ENCODE data around the gene FCHSD2. TPM values are rescaled to one million over a fixed set of nuclear protein-coding genes. Genes with fewer than 3 reads are reported as not detected.

Gene FCHSD2
- total and polyA plus RNA-seq, 9 of the 15 experiments (the other 6 are each of a cell fraction or from before 2014, with no cell fraction given), result 1.8 to 14.7 (median 6.4) TPM

DNA sequence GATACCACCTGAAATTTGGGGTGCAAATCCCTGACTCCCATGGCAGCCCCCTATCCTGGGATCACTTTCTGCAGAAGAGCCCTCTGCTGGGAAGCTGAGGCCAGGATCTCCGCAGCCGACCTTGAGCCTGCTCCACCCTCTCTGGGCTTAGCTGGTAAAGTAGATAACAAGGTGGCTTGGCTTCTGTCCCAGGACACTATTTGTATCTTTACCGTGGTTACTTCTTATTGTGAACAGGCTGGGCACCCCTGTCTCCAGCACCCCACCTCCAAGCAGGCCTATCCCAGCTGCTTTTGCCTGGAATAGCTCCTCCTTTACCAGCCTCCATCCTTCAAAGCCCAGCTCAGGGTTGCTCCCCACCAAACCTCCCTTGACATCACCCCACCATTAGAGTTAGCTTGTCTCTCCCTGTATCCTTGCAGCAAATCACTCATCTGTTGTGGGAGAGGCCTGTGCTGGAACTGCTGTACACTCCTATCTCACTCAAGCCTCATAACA, 40.8 kb upstream of the FCHSD2 start (continued):
- TF ChIP-seq, protein P1, sequence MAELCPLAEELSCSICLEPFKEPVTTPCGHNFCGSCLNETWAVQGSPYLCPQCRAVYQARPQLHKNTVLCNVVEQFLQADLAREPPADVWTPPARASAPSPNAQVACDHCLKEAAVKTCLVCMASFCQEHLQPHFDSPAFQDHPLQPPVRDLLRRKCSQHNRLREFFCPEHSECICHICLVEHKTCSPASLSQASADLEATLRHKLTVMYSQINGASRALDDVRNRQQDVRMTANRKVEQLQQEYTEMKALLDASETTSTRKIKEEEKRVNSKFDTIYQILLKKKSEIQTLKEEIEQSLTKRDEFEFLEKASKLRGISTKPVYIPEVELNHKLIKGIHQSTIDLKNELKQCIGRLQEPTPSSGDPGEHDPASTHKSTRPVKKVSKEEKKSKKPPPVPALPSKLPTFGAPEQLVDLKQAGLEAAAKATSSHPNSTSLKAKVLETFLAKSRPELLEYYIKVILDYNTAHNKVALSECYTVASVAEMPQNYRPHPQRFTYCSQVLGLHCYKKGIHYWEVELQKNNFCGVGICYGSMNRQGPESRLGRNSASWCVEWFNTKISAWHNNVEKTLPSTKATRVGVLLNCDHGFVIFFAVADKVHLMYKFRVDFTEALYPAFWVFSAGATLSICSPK (IDR thresholded peaks at IDR 0.05; ENCODE audit: borderline replicate concordance), result no peak
- TF ChIP-seq, protein P2, sequence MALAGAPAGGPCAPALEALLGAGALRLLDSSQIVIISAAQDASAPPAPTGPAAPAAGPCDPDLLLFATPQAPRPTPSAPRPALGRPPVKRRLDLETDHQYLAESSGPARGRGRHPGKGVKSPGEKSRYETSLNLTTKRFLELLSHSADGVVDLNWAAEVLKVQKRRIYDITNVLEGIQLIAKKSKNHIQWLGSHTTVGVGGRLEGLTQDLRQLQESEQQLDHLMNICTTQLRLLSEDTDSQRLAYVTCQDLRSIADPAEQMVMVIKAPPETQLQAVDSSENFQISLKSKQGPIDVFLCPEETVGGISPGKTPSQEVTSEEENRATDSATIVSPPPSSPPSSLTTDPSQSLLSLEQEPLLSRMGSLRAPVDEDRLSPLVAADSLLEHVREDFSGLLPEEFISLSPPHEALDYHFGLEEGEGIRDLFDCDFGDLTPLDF (CRISPR knock-in tag; IDR thresholded peaks at IDR 0.05), result no peak
- TF ChIP-seq NBN (IDR thresholded peaks at IDR 0.05; ENCODE audit: low read depth) (no peak), MYC (IDR thresholded peaks at IDR 0.05; ENCODE audit: low read depth, low read length) (0 out of 2 replicates have a peak, but pooled peaks have one; percentile 2), MYC (CRISPR knock-in tag; IDR thresholded peaks at IDR 0.05; ENCODE audit: borderline replicate concordance, low read depth) (no peak), ZNF699 (CRISPR knock-in tag; IDR thresholded peaks at IDR 0.05; ENCODE audit: insufficient replicate concordance) (no peak), SNRNP70 (optimal IDR thresholded peaks at IDR 0.05; ENCODE audit: low read depth, low read length) (no peak)
- TF ChIP-seq, protein P3, sequence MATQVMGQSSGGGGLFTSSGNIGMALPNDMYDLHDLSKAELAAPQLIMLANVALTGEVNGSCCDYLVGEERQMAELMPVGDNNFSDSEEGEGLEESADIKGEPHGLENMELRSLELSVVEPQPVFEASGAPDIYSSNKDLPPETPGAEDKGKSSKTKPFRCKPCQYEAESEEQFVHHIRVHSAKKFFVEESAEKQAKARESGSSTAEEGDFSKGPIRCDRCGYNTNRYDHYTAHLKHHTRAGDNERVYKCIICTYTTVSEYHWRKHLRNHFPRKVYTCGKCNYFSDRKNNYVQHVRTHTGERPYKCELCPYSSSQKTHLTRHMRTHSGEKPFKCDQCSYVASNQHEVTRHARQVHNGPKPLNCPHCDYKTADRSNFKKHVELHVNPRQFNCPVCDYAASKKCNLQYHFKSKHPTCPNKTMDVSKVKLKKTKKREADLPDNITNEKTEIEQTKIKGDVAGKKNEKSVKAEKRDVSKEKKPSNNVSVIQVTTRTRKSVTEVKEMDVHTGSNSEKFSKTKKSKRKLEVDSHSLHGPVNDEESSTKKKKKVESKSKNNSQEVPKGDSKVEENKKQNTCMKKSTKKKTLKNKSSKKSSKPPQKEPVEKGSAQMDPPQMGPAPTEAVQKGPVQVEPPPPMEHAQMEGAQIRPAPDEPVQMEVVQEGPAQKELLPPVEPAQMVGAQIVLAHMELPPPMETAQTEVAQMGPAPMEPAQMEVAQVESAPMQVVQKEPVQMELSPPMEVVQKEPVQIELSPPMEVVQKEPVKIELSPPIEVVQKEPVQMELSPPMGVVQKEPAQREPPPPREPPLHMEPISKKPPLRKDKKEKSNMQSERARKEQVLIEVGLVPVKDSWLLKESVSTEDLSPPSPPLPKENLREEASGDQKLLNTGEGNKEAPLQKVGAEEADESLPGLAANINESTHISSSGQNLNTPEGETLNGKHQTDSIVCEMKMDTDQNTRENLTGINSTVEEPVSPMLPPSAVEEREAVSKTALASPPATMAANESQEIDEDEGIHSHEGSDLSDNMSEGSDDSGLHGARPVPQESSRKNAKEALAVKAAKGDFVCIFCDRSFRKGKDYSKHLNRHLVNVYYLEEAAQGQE (IDR thresholded peaks at IDR 0.05; ENCODE audit: borderline replicate concordance), result peak; percentile 36; the same call in 1 of the 2 replicates
- TF ChIP-seq, protein P3 (CRISPR knock-in tag; IDR thresholded peaks at IDR 0.05; ENCODE audit: low read depth), result no peak

All from K562 (cell line).